T1000 (cell line): ENCODE measurements around the gene ABHD10.

Source experiments
- DNase-seq: peaks from one replicate; lab custom pipeline; 2025; ENCODE audit warnings: mixed read lengths; lab: John Stamatoyannopoulos, UW

Gene ABHD10

DNA sequence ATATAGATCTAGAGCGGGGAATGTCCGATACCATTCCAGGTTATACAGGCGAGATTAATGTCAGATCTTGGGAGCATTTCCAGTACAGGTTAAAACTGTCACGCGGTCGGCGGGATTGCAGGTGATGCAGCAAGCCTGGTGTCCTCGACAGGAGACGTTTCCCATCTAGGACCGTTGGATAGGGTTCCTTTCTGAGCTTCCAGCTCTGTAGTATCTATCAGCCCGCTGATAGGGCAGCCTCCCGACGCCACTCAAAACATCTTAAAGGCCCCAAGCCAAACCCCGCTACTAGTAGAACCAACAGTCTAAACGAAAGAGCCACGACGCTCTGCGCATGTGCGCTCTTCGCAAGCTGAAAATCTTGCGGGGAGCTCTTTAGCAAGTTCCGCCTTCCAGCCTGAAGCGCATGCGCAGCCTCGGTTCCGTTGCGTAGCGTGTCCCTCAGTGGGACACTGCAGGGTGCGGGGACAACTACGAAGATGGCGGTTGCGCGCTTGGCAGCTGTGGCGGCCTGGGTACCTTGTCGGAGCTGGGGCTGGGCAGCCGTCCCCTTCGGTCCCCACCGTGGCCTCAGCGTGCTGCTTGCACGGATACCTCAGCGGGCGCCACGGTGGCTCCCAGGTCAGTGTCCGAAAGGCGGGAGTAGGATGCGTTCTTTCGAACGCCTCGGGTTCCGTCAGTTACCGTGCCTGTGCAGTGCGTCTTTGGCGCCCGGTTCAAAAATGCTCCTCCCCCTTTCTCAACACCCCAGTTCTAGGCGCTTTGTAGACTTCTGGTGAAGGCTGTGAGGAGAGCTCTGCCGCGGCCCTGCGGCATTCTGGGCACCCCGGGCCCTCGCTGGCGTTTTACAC, at the start of gene ABHD10:
TSS of gene ABHD10 (plus strand) at position 444 of the 851 bp plus-strand sequence. CDS start at position 480, 36 bp downstream.
- DNase-seq = peak; percentile 81

- DNase-seq = no peak
Observed at GRCh38 chr3:111929484-111929883, 49.3 kb upstream of the ABHD10 start.

- DNase-seq = no peak
Observed at GRCh38 chr3:111932946-111933345, 45.9 kb upstream of the ABHD10 start.

DNA sequence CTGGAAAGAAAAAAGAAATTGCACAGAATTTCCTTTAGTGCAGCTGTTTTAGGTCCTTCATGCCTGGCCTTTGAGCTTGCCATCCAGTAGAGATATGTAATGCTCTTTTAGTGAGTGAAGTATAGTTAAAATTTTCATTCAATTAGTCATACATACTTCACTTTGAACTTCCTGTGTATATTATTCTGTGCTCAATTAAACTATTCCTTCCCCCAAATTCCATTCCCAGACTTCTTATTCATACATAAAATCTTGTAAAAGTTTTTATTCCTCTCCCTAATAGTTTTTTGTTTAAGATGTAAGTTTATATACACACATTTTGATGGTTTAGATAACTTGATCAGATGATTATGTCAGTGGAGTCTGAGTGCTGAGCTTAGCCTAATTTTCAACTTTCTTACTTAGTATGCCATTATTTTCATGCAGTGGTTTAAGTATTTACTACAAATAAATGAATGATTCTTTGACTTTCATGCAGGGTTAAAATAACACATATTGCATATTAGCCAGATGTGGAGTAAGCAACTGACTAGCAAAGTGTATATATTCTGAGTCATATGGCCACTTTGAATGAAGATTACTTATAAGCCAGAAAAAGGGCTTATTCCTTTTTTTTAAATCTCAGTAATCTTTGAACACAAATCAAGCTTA, 42.5 kb upstream of the ABHD10 start:
- DNase-seq = no peak

DNA sequence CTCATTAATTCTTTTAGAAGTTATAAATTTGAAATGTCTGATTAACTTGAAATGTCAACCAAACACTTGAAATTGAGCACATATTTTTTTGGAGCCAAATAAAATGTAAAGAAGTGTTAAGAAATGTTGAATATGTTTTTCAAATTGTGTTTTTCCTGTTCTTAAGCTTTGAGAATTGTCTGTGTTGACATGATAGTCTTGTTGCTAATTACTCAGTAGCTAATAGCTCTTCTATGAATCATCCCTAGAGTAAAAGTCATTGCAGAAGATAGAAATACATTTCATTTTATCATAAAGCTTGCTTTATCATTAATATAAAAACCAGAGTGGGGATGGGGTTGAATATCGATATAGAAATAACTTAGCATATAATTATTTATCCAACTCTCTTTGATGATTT, 41.9 kb upstream of the ABHD10 start:
- DNase-seq = no peak

- no peak for DNase-seq
Observed at GRCh38 chr3:111937871-111938270, 41.0 kb upstream of the ABHD10 start.

DNA sequence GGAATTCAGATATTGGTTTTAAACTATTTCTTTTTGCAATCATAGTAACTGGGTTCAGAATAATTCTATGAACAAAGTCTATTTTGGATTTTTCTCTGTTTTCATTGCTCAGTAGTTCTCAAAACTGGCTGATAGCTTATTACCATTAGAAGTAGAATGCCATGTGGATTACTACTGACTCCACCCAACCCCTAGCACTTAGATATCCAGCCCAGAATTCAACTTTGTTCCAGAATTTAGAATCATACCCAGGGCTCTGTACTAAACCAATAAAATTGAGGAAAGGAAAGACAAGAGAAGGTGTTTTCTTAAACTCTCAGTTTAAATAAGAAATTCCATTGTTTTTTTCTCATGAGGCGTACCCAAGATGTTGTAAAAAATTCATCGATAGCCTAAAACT, 39.0 kb upstream of the ABHD10 start:
- no peak for DNase-seq

GRCh38 chr3:111943533-111943932, 35.3 kb upstream of the ABHD10 start:
- DNase-seq = no peak

- DNase-seq = no peak
Observed at GRCh38 chr3:111944372-111944771, 34.5 kb upstream of the ABHD10 start.

DNA sequence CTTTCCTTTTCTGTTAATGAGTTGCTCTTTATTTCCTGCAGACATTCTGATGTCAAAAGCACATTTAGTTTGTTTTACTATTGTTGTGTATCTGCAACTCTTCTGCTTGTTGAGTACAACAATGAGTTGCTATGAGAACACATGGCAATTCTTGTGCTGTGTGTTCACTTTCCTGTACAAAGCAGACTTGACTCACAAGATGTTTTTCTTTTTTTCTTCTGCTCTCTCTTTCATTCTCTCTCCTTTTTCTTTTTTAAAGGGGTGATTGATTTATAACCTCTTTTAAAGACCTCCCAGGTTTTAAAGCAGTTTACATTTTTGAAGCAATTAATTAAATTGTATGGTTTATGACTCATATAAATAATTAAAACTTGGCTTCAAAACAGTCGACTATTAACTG, 31.6 kb upstream of the ABHD10 start:
- DNase-seq = no peak

DNA sequence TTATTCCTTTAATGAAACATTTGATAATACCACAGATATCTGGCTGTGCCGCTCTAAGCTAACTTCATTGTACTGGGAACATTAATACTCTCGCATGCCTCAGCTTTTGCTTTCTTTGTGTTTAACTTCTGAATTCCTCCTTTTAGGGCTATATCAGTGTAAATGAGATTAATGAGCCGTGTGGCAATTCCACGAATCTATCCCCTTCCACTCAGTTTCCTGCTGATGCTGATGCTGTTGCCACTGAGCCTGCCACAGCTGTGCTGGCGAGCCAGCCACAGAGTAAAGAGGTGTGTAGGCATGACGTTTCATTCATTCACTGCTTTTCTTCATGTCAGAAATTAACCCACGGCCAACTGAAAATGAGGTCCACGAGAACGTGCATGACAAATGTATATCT, 30.0 kb upstream of the ABHD10 start:
- no peak for DNase-seq

DNA sequence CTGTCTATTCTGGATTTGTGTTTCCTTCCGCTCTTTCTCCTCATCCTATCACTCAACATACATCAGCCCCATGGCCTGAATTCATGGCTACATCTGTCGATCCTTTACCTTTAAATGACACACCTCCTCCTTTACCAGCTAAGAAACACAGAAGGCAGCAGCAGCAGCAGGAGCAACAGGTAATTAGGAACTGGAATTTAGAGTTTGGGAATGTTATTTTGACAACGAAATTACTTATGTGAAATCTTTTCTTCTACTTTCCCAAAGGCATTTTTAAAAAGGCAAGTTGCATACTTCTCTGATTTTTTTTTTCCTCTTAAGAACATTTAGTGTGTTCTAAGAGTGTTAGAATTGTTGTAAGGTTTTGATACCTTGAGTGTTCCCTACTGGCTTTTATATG, 29.1 kb upstream of the ABHD10 start:
- no peak for DNase-seq

DNA sequence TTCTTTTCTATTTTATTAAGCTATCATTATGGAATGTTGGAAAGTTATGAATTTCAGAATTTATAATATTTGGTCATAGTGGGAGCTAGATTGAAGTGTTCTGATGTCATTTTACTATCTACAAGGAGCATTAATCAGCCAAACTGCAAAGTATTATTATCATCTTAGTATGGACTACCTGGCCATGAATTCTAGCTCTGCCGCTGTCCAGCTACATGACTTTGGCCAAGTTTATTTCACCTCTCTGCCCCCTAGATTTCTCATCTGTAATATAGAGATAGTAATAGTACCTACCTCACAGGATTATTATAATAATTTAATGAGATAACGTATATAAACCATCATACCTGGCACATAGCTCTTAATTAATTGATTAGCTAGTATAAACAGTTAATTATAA, 27.8 kb upstream of the ABHD10 start:
- DNase-seq = no peak

DNA sequence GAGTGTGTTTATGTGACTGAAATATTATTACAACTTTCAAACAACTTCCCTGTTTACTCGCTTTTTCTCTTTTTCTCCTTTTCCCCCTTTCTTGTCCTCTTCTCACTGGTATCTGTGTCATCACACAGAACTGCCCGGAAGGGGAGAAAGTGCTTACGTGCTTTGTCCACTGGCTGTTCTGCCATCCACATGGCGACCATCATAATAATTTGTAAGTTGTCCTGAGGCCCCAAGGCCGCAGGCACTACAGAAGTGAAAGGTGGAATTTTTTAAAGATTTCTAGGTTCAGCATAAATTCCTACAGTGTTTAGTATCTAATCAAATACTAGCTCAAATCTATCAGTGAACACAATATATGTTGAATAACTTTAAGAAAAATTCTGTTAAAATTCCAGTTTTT, 26.7 kb upstream of the ABHD10 start:
- DNase-seq = no peak

GRCh38 chr3:111952866-111953450, 25.9 kb upstream of the ABHD10 start:
- DNase-seq = no peak

DNA sequence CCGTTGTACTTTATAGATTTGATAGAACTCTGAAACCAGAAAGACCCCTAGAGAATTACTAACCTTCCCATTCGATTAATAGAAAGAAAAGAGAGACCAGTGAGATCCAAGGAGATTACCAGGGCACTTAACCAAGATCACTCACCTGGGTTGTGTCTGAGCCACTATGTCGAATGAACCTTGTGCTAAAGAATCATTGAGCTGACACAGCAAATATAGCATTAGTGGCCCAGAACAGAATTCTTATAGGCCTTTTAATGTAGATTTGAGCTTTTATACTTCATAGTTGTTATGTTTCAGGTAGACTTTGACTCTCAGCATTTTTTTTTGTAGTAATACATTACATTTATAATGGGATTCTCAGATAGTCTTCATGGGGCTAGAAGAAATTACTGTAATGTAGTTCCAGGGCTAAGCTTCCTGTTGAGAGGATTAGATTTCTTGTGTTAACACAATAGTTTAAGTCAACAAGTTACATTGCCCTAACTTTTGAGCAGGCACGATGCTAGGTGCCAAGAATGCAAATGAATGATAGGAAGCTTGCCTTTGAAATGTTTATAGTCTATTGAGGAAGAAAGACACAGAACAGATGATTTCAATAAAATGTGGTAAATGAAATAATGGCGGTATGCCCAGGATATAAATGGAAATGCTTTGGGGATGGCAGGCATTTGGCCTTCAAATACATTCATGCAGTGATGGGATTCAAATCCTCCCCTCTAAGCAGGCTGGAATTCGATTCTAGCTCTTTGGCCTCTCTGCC, 24.4 kb upstream of the ABHD10 start:
- DNase-seq = no peak

- no peak for DNase-seq
Observed at GRCh38 chr3:111955876-111956275, 22.9 kb upstream of the ABHD10 start.

DNA sequence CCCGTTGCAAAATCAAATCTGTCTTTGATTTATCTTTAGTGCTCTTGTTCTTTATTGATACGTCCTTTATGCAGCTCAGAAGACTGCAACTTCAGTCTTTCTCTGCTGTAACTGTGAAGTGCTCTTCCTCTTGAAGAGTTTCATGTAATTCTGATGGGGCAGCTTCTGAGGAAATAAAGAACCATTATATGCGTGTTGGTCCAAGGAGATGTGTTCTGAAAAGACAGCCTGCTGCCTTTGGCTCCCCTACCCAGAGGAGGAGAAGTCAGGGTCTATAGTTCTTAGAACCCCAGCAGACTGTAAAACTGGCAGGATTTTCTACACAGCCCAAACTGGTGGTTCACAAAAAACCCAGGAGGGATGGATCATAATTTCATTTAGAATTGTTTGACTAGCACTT, 22.4 kb upstream of the ABHD10 start:
- DNase-seq = no peak

DNA sequence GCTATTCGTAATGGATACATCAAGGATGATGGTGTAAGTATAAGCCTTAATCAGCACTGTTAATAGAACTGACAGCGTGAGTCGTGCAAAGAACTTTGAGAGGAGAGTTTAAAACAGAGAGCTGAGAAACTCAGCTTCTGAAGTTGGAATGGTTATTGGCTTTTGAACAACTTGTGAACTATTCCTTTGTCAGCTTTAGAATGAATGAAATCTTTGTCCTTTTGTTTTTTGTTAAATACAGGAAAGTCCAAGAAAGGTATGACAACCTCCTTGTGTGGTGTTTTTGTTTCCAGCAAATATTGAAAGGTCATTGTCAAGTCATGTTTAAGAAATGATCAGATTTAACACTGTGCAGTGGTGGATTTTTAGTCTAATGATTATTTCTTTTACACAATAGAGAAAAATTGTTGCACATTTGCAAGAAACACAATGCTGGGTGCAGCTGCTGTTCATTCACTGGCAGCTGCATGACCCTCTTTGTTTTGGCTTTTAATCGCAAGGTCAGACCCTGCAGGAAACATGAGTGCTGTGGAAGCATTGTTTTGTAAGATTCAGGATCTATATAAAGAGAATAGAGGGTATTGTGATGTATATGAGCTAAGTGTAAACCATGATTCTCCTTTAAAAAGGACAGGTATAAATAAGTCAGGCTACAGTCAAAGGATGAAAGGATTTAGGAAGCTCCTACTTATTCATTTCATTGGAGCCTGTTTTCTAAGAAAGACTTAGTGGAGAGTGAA, 21.7 kb upstream of the ABHD10 start:
- DNase-seq = no peak

- DNase-seq = no peak
Observed at GRCh38 chr3:111961461-111962164, 17.2 kb upstream of the ABHD10 start.

- no peak for DNase-seq
Observed at GRCh38 chr3:111963424-111963823, 15.4 kb upstream of the ABHD10 start.
